Measurements from ENCODE around the gene IL23A. TPM values are rescaled to one million over a fixed set of nuclear protein-coding genes. Genes with fewer than 3 reads are reported as not detected.

The IL23A gene
- 11.2 TPM for polyA plus RNA-seq (2012; ENCODE audit: missing spikeins)

- FAIRE-seq (peak; percentile 86), DNase-seq (ENCODE audit: insufficient read length) (peak; percentile 42)
- TF ChIP-seq POLR2A (IDR thresholded peaks at IDR 0.05; ENCODE audit: low read depth, low read length) (peak; percentile 67), TAF1 (IDR thresholded peaks at IDR 0.05; ENCODE audit: borderline replicate concordance, low read depth, low read length) (0 out of 2 replicates have a peak, but pooled peaks have one; percentile 55), POLR2AphosphoS5 (IDR thresholded peaks at IDR 0.05; ENCODE audit: low read depth, low read length) (peak; percentile 65; the same call in 1 of the 2 replicates)
Measured at GRCh38 chr12:56338308-56339157, at the start of gene IL23A. TSS of gene IL23A (plus strand) at chr12:56338884. CDS start at chr12:56339045, 161 bp downstream.

DNA sequence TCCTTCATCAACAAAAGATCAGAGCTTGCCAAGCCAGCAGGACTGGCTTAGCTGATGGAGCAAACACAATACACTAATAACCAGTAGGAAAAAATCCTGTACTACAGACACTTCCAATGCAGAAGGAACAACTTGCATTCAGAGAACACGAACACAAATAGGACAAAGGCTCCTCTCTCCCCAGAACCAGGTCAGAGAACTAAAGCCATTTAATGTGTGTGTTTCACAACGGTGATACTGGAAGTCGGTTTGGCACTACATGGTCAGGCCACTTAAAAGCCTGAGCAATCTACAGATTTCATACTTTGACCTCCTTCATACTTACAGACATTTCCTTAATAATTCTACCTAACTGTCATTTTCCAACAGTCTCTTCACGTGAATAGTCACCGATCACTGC, 44.9 kb upstream of the IL23A start:
- FAIRE-seq (no peak), DNase-seq (ENCODE audit: insufficient read length) (no peak)
- TF ChIP-seq TAF1 (IDR thresholded peaks at IDR 0.05; ENCODE audit: borderline replicate concordance, low read depth, low read length) (no peak), POLR2A (IDR thresholded peaks at IDR 0.05; ENCODE audit: low read depth, low read length) (no peak), POLR2AphosphoS5 (IDR thresholded peaks at IDR 0.05; ENCODE audit: low read depth, low read length) (no peak)

DNA sequence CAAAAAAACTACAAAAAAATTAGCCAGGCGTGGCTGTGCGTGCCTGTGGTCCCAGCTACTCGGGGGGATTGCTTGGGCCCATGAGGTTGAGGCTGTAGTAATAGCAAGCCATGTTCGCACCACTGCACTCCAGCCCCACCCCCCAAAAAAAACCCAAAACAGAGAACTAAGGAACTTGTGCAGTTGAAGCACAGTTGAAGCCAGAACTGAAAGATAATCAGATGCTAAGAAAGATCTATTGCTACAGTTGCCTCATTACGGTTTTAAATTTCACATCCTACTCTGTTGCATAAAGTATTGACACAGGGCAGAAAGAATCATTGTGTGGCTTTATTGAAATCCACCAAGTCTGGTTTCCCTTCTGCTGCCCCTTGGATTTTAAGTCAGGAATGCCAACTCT, 42.4 kb upstream of the IL23A start:
- FAIRE-seq: no peak
- DNase-seq (ENCODE audit: insufficient read length): no peak
- TF ChIP-seq TAF1 (IDR thresholded peaks at IDR 0.05; ENCODE audit: borderline replicate concordance, low read depth, low read length): no peak

- TF ChIP-seq TAF1 (IDR thresholded peaks at IDR 0.05; ENCODE audit: borderline replicate concordance, low read depth, low read length) (no peak), POLR2AphosphoS5 (IDR thresholded peaks at IDR 0.05; ENCODE audit: low read depth, low read length) (no peak), POLR2A (IDR thresholded peaks at IDR 0.05; ENCODE audit: low read depth, low read length) (no peak)
- DNase-seq (ENCODE audit: insufficient read length) (no peak), FAIRE-seq (no peak)
Measured at GRCh38 chr12:56297400-56297799, 41.3 kb upstream of the IL23A start.

- no peak for FAIRE-seq
- no peak for DNase-seq (ENCODE audit: insufficient read length)
- TF ChIP-seq POLR2AphosphoS5 (IDR thresholded peaks at IDR 0.05; ENCODE audit: low read depth, low read length) (no peak), TAF1 (IDR thresholded peaks at IDR 0.05; ENCODE audit: borderline replicate concordance, low read depth, low read length) (no peak), POLR2A (IDR thresholded peaks at IDR 0.05; ENCODE audit: low read depth, low read length) (no peak)
Measured at GRCh38 chr12:56298828-56299227, 39.9 kb upstream of the IL23A start.

- FAIRE-seq: no peak
- TF ChIP-seq TAF1 (IDR thresholded peaks at IDR 0.05; ENCODE audit: borderline replicate concordance, low read depth, low read length): peak; percentile 15; the same call in 1 of the 2 replicates
- TF ChIP-seq POLR2A (IDR thresholded peaks at IDR 0.05; ENCODE audit: low read depth, low read length): no peak
- DNase-seq (ENCODE audit: insufficient read length): no peak
Measured at GRCh38 chr12:56299308-56299852, 39.3 kb upstream of the IL23A start.

GRCh38 chr12:56299853-56300643, 38.6 kb upstream of the IL23A start, which contains the start of gene CS:
TSS of gene CS (minus strand) at chr12:56300330. CDS start at chr12:56300201, 129 bp downstream.
- TF ChIP-seq POLR2A (IDR thresholded peaks at IDR 0.05; ENCODE audit: low read depth, low read length) (peak; percentile 43; the same call in 1 of the 2 replicates), TAF1 (IDR thresholded peaks at IDR 0.05; ENCODE audit: borderline replicate concordance, low read depth, low read length) (no peak), POLR2AphosphoS5 (IDR thresholded peaks at IDR 0.05; ENCODE audit: low read depth, low read length) (peak; percentile 47; the same call in 1 of the 2 replicates)
- DNase-seq (ENCODE audit: insufficient read length): peak; percentile 88
- peak; percentile 92 for FAIRE-seq

DNA sequence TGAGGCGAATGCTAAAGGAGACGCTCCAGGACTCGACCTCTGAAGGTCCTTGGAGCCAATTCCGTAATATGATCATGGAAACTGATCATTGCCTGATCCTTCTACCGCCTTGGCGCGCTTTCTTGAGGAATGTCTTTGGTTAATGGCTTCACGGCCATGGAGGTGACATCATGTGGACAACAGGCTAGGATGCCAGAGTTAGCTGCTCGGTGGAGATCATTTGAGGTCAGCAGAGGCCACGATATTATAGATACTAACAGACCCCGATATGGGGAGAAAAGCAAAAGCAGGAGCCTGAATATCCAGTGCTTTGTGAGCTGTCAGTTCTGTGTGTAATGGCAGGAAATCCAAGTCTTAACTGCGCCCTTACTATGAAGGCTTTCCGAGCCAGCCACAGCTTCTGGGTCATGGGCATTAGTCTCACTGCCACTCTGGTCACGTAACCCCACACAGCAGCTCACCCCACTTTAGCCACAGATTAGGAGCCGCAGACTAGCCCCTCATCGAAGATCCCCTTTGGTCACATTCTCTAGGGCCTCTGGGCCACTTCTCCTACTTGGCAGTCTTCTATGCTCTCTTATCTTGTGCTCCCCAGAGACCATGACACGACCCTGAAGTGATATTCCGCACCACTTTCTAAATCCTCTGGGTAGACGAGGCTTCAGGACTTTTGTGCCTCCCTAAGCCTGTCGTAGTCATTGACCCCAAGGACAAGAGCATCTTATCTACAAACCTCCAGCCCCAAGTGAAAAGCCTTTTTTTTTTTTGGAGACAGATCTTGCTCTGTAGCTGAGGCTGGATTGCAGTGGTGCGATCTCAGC, 37.8 kb upstream of the IL23A start:
- no peak for DNase-seq (ENCODE audit: insufficient read length)
- TF ChIP-seq TAF1 (IDR thresholded peaks at IDR 0.05; ENCODE audit: borderline replicate concordance, low read depth, low read length): no peak
- TF ChIP-seq POLR2A (IDR thresholded peaks at IDR 0.05; ENCODE audit: low read depth, low read length): no peak
- TF ChIP-seq POLR2AphosphoS5 (IDR thresholded peaks at IDR 0.05; ENCODE audit: low read depth, low read length): no peak; the same call in 1 of the 2 replicates
- FAIRE-seq: no peak

DNA sequence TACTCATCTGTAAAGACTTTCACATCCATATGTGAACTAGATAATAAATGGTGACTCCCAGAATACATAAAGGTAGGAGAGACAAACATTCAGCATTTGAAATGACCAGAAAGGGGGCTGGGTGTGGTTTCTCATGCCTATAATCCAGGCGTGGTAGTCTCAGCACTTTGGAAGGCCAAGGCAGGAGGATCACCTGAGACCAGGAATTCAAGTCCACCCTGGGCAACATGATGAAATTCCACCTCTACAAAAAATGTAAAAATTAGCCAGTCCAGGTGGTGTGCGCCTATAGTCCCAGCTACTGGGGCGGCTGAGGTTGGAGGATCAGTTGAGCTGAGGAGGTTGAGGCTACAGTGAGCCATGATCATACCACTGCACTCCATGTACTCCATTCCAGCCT, 34.4 kb upstream of the IL23A start:
- FAIRE-seq (no peak), DNase-seq (ENCODE audit: insufficient read length) (no peak)
- no peak for TF ChIP-seq TAF1 (IDR thresholded peaks at IDR 0.05; ENCODE audit: borderline replicate concordance, low read depth, low read length)
- no peak for TF ChIP-seq POLR2AphosphoS5 (IDR thresholded peaks at IDR 0.05; ENCODE audit: low read depth, low read length)
- TF ChIP-seq POLR2A (IDR thresholded peaks at IDR 0.05; ENCODE audit: low read depth, low read length): no peak

- FAIRE-seq (no peak), DNase-seq (ENCODE audit: insufficient read length) (no peak)
Measured at GRCh38 chr12:56304872-56305590, 33.7 kb upstream of the IL23A start.

More at GRCh38 chr12:56304872-56305590, 33.7 kb upstream of the IL23A start:
- TF ChIP-seq POLR2A (IDR thresholded peaks at IDR 0.05; ENCODE audit: low read depth, low read length) (no peak), TAF1 (IDR thresholded peaks at IDR 0.05; ENCODE audit: borderline replicate concordance, low read depth, low read length) (no peak), POLR2AphosphoS5 (IDR thresholded peaks at IDR 0.05; ENCODE audit: low read depth, low read length) (no peak)
